ENCODE data around the gene CYP2S1. TPM values are rescaled to one million over a fixed set of nuclear protein-coding genes. Genes with fewer than 3 reads are reported as not detected.

The CYP2S1 gene
- total RNA-seq, 1 experiment from 2014 or later: not detected

GRCh38 chr19:41193430-41194156 is 574 bp downstream of the CYP2S1 start:
- no peak for DNase-seq (ENCODE audit: low read depth)

- no peak for DNase-seq (ENCODE audit: low read depth)
These were observed 1.1 kb downstream of the CYP2S1 start for GRCh38 chr19:41194157-41194552.

- DNase-seq (ENCODE audit: low read depth): peak; percentile 77
These were observed 2.9 kb downstream of the CYP2S1 start for GRCh38 chr19:41195675-41196497.

- no peak for DNase-seq (ENCODE audit: low read depth)
These were observed 5.5 kb downstream of the CYP2S1 start for GRCh38 chr19:41198559-41198958.

- DNase-seq (ENCODE audit: low read depth): no peak
These were observed 10.4 kb downstream of the CYP2S1 start for GRCh38 chr19:41203371-41203770.

GRCh38 chr19:41204338-41204737 is 11.3 kb downstream of the CYP2S1 start:
- DNase-seq (ENCODE audit: low read depth): peak; percentile 82

- peak; percentile 42 for DNase-seq (ENCODE audit: low read depth)
These were observed 13.0 kb downstream of the CYP2S1 start for GRCh38 chr19:41205995-41206394.

GRCh38 chr19:41206456-41206855 is 13.4 kb downstream of the CYP2S1 start:
- DNase-seq (ENCODE audit: low read depth): no peak

- DNase-seq (ENCODE audit: low read depth): no peak
These were observed 14.1 kb downstream of the CYP2S1 start for GRCh38 chr19:41206926-41207750.

- DNase-seq (ENCODE audit: low read depth): no peak
These were observed 21.1 kb downstream of the CYP2S1 start for GRCh38 chr19:41214161-41214560.

- DNase-seq (ENCODE audit: low read depth): no peak
These were observed 24.7 kb downstream of the CYP2S1 start for GRCh38 chr19:41217741-41218140.

- DNase-seq (ENCODE audit: low read depth): no peak
These were observed 25.2 kb downstream of the CYP2S1 start for GRCh38 chr19:41218249-41218614.

GRCh38 chr19:41218615-41219507 is 25.8 kb downstream of the CYP2S1 start, which contains the start of gene AXL:
Gene AXL, plus strand, starts transcription at chr19:41219223. Its CDS starts 170 bp downstream, at chr19:41219393.
- DNase-seq (ENCODE audit: low read depth): peak; percentile 90

- DNase-seq (ENCODE audit: low read depth): peak; percentile 68
These were observed 27.0 kb downstream of the CYP2S1 start for GRCh38 chr19:41219924-41220567.

GRCh38 chr19:41220811-41221210 is 27.8 kb downstream of the CYP2S1 start:
- no peak for DNase-seq (ENCODE audit: low read depth)

- DNase-seq (ENCODE audit: low read depth): no peak
These were observed 28.6 kb downstream of the CYP2S1 start for GRCh38 chr19:41221514-41222205.

GRCh38 chr19:41222240-41222639 is 29.2 kb downstream of the CYP2S1 start:
- DNase-seq (ENCODE audit: low read depth): no peak

- DNase-seq (ENCODE audit: low read depth): peak; percentile 93
These were observed 30.6 kb downstream of the CYP2S1 start for GRCh38 chr19:41223431-41224234.

- DNase-seq (ENCODE audit: low read depth): no peak
These were observed 31.6 kb downstream of the CYP2S1 start for GRCh38 chr19:41224632-41225031.

All from LHCN-M2 (cell line).